ENCODE results near the gene TMEM59.
A peak's percentile ranks its signal among the peaks of the same experiment; 100 is the strongest.

TMEM59 gene

GRCh38 chr1:54094001-54094729 lies 41.2 kb upstream of the TMEM59 start:
- H3K9me3 ChIP-seq (ENCODE audit: insufficient read depth, low read length), result no peaks in the 10 kb centered on the region
- H3K4me3 ChIP-seq (ENCODE audit: insufficient read length, low read depth), result no peak overlapping the region
- no peak for TF ChIP-seq SUZ12 (IDR thresholded peaks at IDR 0.05; ENCODE audit: extremely low read depth, insufficient read depth, insufficient read length)
- TF ChIP-seq YY1 (IDR thresholded peaks at IDR 0.05; ENCODE audit: insufficient read depth, insufficient read length), result no peak
- no peak for TF ChIP-seq ZNF274 (IDR thresholded peaks at IDR 0.05; ENCODE audit: low read depth, low read length)
- no peak overlapping the region for H3K9ac ChIP-seq (ENCODE audit: insufficient read length, low read depth)
- no peak for DNase-seq (ENCODE audit: low read depth, low spot score)
- H3K4me1 ChIP-seq (ENCODE audit: insufficient read depth, insufficient read length), result no peaks in the 10 kb centered on the region
- peaks cover 11% of the 10 kb centered on the region for H3K36me3 ChIP-seq (ENCODE audit: insufficient read depth, insufficient read length, low read length)
- no peaks in the 10 kb centered on the region for H3K27me3 ChIP-seq (ENCODE audit: insufficient read depth, insufficient read length)

DNA sequence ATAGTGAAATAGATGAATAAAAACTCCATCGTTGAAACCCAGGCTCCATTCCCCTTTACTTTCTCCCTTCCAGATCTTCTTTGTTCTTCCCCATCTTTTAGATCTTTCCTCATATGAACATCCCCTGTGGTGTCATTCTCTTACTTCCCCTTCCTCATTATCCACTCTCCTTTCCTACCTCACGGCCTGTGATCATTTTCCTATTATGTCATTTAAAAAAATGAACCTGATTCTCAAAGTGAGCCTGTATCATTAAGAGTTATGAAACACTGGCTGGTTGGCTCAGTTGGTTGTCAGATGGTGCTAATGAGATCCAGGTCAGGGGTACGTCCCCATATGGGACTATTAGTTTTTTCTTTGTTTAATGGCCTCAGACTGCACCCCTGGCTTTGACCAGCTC lies 38.7 kb upstream of the TMEM59 start:
- no peak for DNase-seq (ENCODE audit: low read depth, low spot score)
- no peaks in the 10 kb centered on the region for H3K4me1 ChIP-seq (ENCODE audit: insufficient read depth, insufficient read length)
- no peaks in the 10 kb centered on the region for H3K27me3 ChIP-seq (ENCODE audit: insufficient read depth, insufficient read length)
- TF ChIP-seq ZNF274 (IDR thresholded peaks at IDR 0.05; ENCODE audit: low read depth, low read length) (no peak), SUZ12 (IDR thresholded peaks at IDR 0.05; ENCODE audit: extremely low read depth, insufficient read depth, insufficient read length) (no peak), YY1 (IDR thresholded peaks at IDR 0.05; ENCODE audit: insufficient read depth, insufficient read length) (no peak)
- H3K36me3 ChIP-seq (ENCODE audit: insufficient read depth, insufficient read length, low read length), result peaks cover 6% of the 10 kb centered on the region
- H3K9me3 ChIP-seq (ENCODE audit: insufficient read depth, low read length), result no peaks in the 10 kb centered on the region
- no peak overlapping the region for H3K9ac ChIP-seq (ENCODE audit: insufficient read length, low read depth)
- H3K4me3 ChIP-seq (ENCODE audit: insufficient read length, low read depth), result no peak overlapping the region

DNA sequence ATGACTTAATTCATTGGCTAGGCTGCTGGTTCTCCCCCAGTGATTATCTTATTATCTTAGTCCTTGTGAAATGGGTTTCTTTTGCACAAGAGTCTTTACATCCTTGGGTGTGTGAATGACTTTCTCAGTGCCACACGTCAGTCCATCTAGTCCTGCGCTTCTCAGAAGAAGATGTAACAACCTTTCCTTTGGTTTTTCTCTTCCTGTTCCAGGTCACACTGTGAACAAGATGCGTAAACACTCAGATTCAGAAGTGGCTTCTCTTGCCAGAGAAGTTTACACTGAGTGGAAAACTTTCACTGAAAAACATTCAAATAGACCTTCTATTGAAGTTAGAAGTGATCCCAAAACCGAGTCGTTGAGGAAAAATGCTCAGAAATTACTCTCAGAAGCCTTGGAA lies 35.4 kb upstream of the TMEM59 start:
- no peak overlapping the region for H3K9ac ChIP-seq (ENCODE audit: insufficient read length, low read depth)
- TF ChIP-seq YY1 (IDR thresholded peaks at IDR 0.05; ENCODE audit: insufficient read depth, insufficient read length) (no peak), SUZ12 (IDR thresholded peaks at IDR 0.05; ENCODE audit: extremely low read depth, insufficient read depth, insufficient read length) (no peak), ZNF274 (IDR thresholded peaks at IDR 0.05; ENCODE audit: low read depth, low read length) (no peak)
- no peaks in the 10 kb centered on the region for H3K27me3 ChIP-seq (ENCODE audit: insufficient read depth, insufficient read length)
- DNase-seq (ENCODE audit: low read depth, low spot score), result no peak
- H3K4me1 ChIP-seq (ENCODE audit: insufficient read depth, insufficient read length), result no peaks in the 10 kb centered on the region
- H3K4me3 ChIP-seq (ENCODE audit: insufficient read length, low read depth), result no peak overlapping the region
- no peaks in the 10 kb centered on the region for H3K36me3 ChIP-seq (ENCODE audit: insufficient read depth, insufficient read length, low read length)
- no peaks in the 10 kb centered on the region for H3K9me3 ChIP-seq (ENCODE audit: insufficient read depth, low read length)

DNA sequence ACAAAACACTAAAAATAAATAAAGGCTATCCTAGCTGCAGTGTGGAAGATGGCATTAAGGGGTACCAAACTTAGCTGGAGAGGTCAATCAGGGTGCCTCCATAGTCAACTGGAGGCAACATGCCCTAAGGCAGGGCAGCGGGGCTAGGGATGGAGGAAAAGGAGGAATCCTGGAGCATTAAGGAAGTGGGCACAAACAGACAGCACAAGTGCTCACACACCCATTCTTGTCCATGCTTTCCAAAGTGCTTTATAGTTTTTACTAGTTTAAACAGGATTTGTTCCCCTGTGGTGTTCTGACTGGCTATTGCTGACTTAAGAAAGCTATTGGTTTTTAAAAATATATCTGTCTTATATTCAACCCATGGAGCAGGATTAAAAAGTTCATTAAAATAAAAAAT lies 33.8 kb upstream of the TMEM59 start:
- Histone ChIP-seq H3K4me3 (ENCODE audit: insufficient read length, low read depth) (no peak overlapping the region), H3K27me3 (ENCODE audit: insufficient read depth, insufficient read length) (no peaks in the 10 kb centered on the region), H3K9ac (ENCODE audit: insufficient read length, low read depth) (no peak overlapping the region), H3K4me1 (ENCODE audit: insufficient read depth, insufficient read length) (no peaks in the 10 kb centered on the region), H3K9me3 (ENCODE audit: insufficient read depth, low read length) (no peaks in the 10 kb centered on the region), H3K36me3 (ENCODE audit: insufficient read depth, insufficient read length, low read length) (no peaks in the 10 kb centered on the region)
- DNase-seq (ENCODE audit: low read depth, low spot score), result no peak
- TF ChIP-seq YY1 (IDR thresholded peaks at IDR 0.05; ENCODE audit: insufficient read depth, insufficient read length) (no peak), ZNF274 (IDR thresholded peaks at IDR 0.05; ENCODE audit: low read depth, low read length) (no peak), SUZ12 (IDR thresholded peaks at IDR 0.05; ENCODE audit: extremely low read depth, insufficient read depth, insufficient read length) (no peak)

- no peaks in the 10 kb centered on the region for H3K4me1 ChIP-seq (ENCODE audit: insufficient read depth, insufficient read length)
- DNase-seq (ENCODE audit: low read depth, low spot score), result no peak
- no peak overlapping the region for H3K4me3 ChIP-seq (ENCODE audit: insufficient read length, low read depth)
- TF ChIP-seq SUZ12 (IDR thresholded peaks at IDR 0.05; ENCODE audit: extremely low read depth, insufficient read depth, insufficient read length), result no peak
- no peak for TF ChIP-seq YY1 (IDR thresholded peaks at IDR 0.05; ENCODE audit: insufficient read depth, insufficient read length)
- no peaks in the 10 kb centered on the region for H3K9me3 ChIP-seq (ENCODE audit: insufficient read depth, low read length)
- no peaks in the 10 kb centered on the region for H3K36me3 ChIP-seq (ENCODE audit: insufficient read depth, insufficient read length, low read length)
- no peaks in the 10 kb centered on the region for H3K27me3 ChIP-seq (ENCODE audit: insufficient read depth, insufficient read length)
- H3K9ac ChIP-seq (ENCODE audit: insufficient read length, low read depth), result no peak overlapping the region
These were observed 31.8 kb upstream of the TMEM59 start for GRCh38 chr1:54084794-54085193.

DNA sequence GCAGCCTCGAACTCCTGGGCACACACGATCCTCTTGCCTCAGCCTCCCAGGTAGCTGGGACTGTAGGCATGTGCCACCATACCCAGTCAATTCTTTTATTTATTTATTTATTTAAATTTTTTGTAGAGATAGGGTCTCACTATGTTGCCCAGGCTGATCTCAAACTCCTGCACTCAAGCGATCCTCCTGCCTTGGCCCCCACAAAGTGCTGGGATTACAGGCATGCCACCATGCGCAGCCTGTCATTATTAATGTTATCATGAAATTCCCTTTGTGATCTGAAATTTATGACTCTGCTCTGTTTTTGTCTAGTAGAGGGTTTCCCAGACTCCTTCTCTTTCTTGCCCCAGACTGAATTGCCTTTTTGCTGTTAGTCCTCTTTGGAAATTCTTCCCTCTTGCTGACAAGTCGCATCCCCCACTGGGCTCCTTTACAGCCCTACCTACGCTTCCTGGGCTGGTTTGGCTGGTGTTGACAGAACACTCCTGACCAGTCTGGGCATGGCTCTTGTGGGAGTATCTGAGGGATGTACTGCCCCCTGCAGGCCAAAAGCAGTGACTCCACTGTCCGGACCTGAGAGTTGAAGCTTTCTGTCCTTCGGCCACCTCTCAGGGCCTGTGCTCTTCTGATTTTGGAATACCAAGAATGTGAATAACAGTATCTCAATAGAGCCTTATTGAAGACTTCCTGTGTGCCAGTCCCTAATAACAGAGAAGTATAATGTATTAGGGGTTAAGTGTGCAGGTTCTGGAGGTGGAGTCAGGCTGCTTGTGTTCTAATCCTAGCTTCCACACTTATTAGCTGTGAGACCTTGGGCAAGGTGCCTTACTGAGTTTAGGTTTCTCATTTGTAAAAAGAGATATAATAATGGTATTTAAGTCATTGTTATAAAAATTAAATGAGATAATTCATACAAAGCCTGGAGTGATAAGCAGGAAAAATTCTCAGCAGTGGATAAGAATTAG lies 28.6 kb upstream of the TMEM59 start:
- H3K4me3 ChIP-seq (ENCODE audit: insufficient read length, low read depth), result no peak overlapping the region
- H3K9ac ChIP-seq (ENCODE audit: insufficient read length, low read depth), result no peak overlapping the region
- no peaks in the 10 kb centered on the region for H3K27me3 ChIP-seq (ENCODE audit: insufficient read depth, insufficient read length)
- no peaks in the 10 kb centered on the region for H3K36me3 ChIP-seq (ENCODE audit: insufficient read depth, insufficient read length, low read length)
- no peaks in the 10 kb centered on the region for H3K4me1 ChIP-seq (ENCODE audit: insufficient read depth, insufficient read length)
- peak; percentile 97 for DNase-seq (ENCODE audit: low read depth, low spot score)
- TF ChIP-seq YY1 (IDR thresholded peaks at IDR 0.05; ENCODE audit: insufficient read depth, insufficient read length) (no peak), SUZ12 (IDR thresholded peaks at IDR 0.05; ENCODE audit: extremely low read depth, insufficient read depth, insufficient read length) (no peak), ZNF274 (IDR thresholded peaks at IDR 0.05; ENCODE audit: low read depth, low read length) (no peak)
- H3K9me3 ChIP-seq (ENCODE audit: insufficient read depth, low read length), result no peaks in the 10 kb centered on the region

DNA sequence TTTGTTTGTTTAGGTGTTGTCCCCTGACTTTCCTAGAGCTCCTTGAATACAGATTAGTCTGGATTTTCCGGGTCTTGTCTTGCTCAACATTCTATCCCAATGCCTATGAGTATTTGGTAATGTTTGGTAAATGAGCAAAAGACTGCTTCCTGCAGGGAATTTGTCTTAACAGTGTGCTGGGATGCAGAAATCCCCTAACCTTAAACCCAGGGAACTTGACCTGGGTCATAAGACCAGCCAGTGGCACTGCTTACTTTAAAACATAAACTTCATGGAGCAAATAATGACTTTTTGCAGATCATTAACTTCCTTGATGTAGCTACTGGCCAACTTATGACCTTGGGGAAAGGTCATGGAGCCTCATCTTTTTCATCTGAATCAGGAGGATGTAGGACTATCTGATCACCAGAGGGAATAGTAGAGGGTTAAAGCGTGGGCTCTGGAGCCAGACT lies 27.6 kb upstream of the TMEM59 start:
- DNase-seq (ENCODE audit: low read depth, low spot score), result no peak
- H3K36me3 ChIP-seq (ENCODE audit: insufficient read depth, insufficient read length, low read length), result no peaks in the 10 kb centered on the region
- no peak overlapping the region for H3K4me3 ChIP-seq (ENCODE audit: insufficient read length, low read depth)
- no peak overlapping the region for H3K9ac ChIP-seq (ENCODE audit: insufficient read length, low read depth)
- H3K9me3 ChIP-seq (ENCODE audit: insufficient read depth, low read length), result no peaks in the 10 kb centered on the region
- no peaks in the 10 kb centered on the region for H3K4me1 ChIP-seq (ENCODE audit: insufficient read depth, insufficient read length)
- H3K27me3 ChIP-seq (ENCODE audit: insufficient read depth, insufficient read length), result no peaks in the 10 kb centered on the region
- no peak for TF ChIP-seq ZNF274 (IDR thresholded peaks at IDR 0.05; ENCODE audit: low read depth, low read length)
- TF ChIP-seq YY1 (IDR thresholded peaks at IDR 0.05; ENCODE audit: insufficient read depth, insufficient read length), result no peak
- TF ChIP-seq SUZ12 (IDR thresholded peaks at IDR 0.05; ENCODE audit: extremely low read depth, insufficient read depth, insufficient read length), result no peak

Measured in NT2/D1 (cell line).